ENCODE results near the gene OR10H1.

GRCh38 chr19:15775249-15775648 is 40.2 kb downstream of the OR10H1 start:
- no peak for TF ChIP-seq CTCF (IDR thresholded peaks at IDR 0.05; ENCODE audit: insufficient read depth, low read length, poor library complexity, severe bottlenecking)
- TF ChIP-seq EZH2phosphoT487 (conservative IDR thresholded peaks at IDR 0.05; ENCODE audit: low read length), result no peak
